ENCODE measurements around the gene CCSER1.

Gene CCSER1

GRCh38 chr4:91422011-91422410 is 1294.8 kb downstream of the CCSER1 start:
- H3K36me3 ChIP-seq = no peaks in the 10 kb centered on the region
- no peak for DNase-seq
- TF ChIP-seq, protein P1, sequence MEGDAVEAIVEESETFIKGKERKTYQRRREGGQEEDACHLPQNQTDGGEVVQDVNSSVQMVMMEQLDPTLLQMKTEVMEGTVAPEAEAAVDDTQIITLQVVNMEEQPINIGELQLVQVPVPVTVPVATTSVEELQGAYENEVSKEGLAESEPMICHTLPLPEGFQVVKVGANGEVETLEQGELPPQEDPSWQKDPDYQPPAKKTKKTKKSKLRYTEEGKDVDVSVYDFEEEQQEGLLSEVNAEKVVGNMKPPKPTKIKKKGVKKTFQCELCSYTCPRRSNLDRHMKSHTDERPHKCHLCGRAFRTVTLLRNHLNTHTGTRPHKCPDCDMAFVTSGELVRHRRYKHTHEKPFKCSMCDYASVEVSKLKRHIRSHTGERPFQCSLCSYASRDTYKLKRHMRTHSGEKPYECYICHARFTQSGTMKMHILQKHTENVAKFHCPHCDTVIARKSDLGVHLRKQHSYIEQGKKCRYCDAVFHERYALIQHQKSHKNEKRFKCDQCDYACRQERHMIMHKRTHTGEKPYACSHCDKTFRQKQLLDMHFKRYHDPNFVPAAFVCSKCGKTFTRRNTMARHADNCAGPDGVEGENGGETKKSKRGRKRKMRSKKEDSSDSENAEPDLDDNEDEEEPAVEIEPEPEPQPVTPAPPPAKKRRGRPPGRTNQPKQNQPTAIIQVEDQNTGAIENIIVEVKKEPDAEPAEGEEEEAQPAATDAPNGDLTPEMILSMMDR (IDR thresholded peaks at IDR 0.05; ENCODE audit: low read depth, low read length) = no peak
- no peak overlapping the region for H3K4me3 ChIP-seq (ENCODE audit: low read depth, low read length)
- H3K4me1 ChIP-seq = no peaks in the 10 kb centered on the region
- H3K9me3 ChIP-seq = no peaks in the 10 kb centered on the region; the same call in 1 of the 2 replicates
- H3K27me3 ChIP-seq = no peaks in the 10 kb centered on the region

- DNase-seq = no peak
- no peaks in the 10 kb centered on the region; the same call in 1 of the 2 replicates for H3K9me3 ChIP-seq
- H3K4me1 ChIP-seq = no peaks in the 10 kb centered on the region
- H3K4me3 ChIP-seq (ENCODE audit: low read depth, low read length) = no peak overlapping the region
- no peaks in the 10 kb centered on the region for H3K36me3 ChIP-seq
- no peaks in the 10 kb centered on the region for H3K27me3 ChIP-seq
- TF ChIP-seq, protein P1 (IDR thresholded peaks at IDR 0.05; ENCODE audit: low read depth, low read length) = no peak
These were observed 1299.5 kb downstream of the CCSER1 start for GRCh38 chr4:91426725-91427124.

DNA sequence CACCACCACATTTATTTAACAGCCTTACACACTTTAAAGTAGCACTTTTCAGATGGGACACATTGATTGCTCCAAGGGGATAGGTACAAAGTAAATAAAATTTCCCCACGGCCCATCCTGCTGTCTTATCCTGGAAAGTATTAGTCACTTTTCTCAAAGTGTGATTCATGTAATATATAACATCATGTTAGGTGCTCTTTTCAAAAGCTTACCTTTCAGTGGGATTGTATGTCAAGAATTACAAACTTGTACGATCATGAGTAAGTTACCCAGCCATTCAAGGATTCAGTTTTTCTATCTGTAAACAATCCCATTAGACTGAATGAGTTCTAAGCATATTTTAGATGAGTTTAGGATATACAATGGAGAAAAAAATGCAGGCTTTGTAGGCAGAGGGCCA is 1300.0 kb downstream of the CCSER1 start:
- Histone ChIP-seq H3K9me3 (no peaks in the 10 kb centered on the region; the same call in 1 of the 2 replicates), H3K36me3 (no peaks in the 10 kb centered on the region), H3K27me3 (no peaks in the 10 kb centered on the region), H3K4me1 (no peaks in the 10 kb centered on the region), H3K4me3 (ENCODE audit: low read depth, low read length) (no peak overlapping the region)
- no peak for DNase-seq
- TF ChIP-seq, protein P1 (IDR thresholded peaks at IDR 0.05; ENCODE audit: low read depth, low read length) = no peak

- TF ChIP-seq, protein P1 (IDR thresholded peaks at IDR 0.05; ENCODE audit: low read depth, low read length) = no peak
- Histone ChIP-seq H3K27me3 (no peaks in the 10 kb centered on the region), H3K9me3 (no peaks in the 10 kb centered on the region), H3K36me3 (no peaks in the 10 kb centered on the region), H3K4me3 (ENCODE audit: low read depth, low read length) (no peak overlapping the region), H3K4me1 (no peaks in the 10 kb centered on the region)
- DNase-seq = no peak
These were observed 1307.4 kb downstream of the CCSER1 start for GRCh38 chr4:91434631-91435030.

- TF ChIP-seq, protein P1 (IDR thresholded peaks at IDR 0.05; ENCODE audit: low read depth, low read length) = no peak
- Histone ChIP-seq H3K4me1 (no peaks in the 10 kb centered on the region), H3K4me3 (ENCODE audit: low read depth, low read length) (no peak overlapping the region)
These were observed 1309.4 kb downstream of the CCSER1 start for GRCh38 chr4:91436556-91436955.

DNA sequence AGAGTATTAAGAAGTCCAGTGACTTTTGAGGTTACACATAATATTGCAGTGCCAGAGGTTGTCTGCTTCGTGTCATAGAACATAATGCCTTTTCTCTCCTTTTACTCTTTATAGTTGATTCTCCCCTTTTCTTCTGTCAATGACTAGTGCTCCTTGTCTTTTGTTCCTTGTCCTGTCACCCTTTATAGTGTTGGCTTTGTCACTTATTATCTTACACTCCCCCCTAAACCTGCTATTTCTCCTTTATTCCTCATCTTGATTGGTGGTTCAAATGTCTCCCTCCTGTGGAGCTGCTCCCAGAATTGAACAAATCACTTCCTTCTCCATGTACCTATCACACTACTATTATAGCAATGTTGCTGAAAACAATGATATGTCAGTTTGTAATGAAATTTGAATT is 1320.0 kb downstream of the CCSER1 start:
- TF ChIP-seq, protein P1 (IDR thresholded peaks at IDR 0.05; ENCODE audit: low read depth, low read length) = no peak
- no peaks in the 10 kb centered on the region for H3K27me3 ChIP-seq
- no peaks in the 10 kb centered on the region for H3K9me3 ChIP-seq
- DNase-seq = no peak
- no peaks in the 10 kb centered on the region for H3K36me3 ChIP-seq
- H3K4me3 ChIP-seq (ENCODE audit: low read depth, low read length) = no peak overlapping the region
- no peaks in the 10 kb centered on the region for H3K4me1 ChIP-seq

More at GRCh38 chr4:91436556-91436955, 1309.4 kb downstream of the CCSER1 start:
- Histone ChIP-seq H3K27me3 (no peaks in the 10 kb centered on the region), H3K36me3 (no peaks in the 10 kb centered on the region), H3K9me3 (no peaks in the 10 kb centered on the region)
- no peak for DNase-seq

All from BE2C (cell line).